Heart left ventricle (tissue), 16 donors: ENCODE data around the gene SPATA24. TPM values are rescaled to one million over a fixed set of nuclear protein-coding genes. Genes with fewer than 3 reads are reported as not detected.

Experiments used
- ATAC-seq, 4 donors: fragments of 200-7000 bp; cut with Tn5 transposase; one replicate each; pipeline ENCODE4 v1.9.1; 2020 to 2022; ENCODE audit warnings: moderate library complexity in 4 of 4, mild to moderate bottlenecking in 3 of 4, moderate number of reproducible peaks in 1 of 4
- DNase-seq, 5 donors: peaks; one replicate each; pipeline ENCODE4 v3.0.0-alpha.2; 2020
- H3K27ac ChIP-seq, 12 donors: fragments of 200-600 bp; sonication (generic) in 4 of 12; one replicate each; pipeline versions ENCODE4 v1.5.0 to v1.8.0; 2016 to 2022; ENCODE audit warnings: mild to moderate bottlenecking in 2 of 12
- H3K27me3 ChIP-seq, 9 donors: fragments of 200-600 bp; sonication (generic) in 2 of 9; one replicate each; pipeline versions ENCODE4 v1.5.1 to v1.8.0; 2016 to 2022; ENCODE audit warnings: mild to moderate bottlenecking in 3 of 9
- H3K36me3 ChIP-seq, 9 donors: fragments of 200-600 bp; sonication (generic) in 2 of 9; one replicate each; pipeline versions ENCODE4 v1.5.0 to v1.8.0; 2018 to 2022; ENCODE audit warnings: mild to moderate bottlenecking in 2 of 9
- H3K4me1 ChIP-seq, 12 donors: fragments of 200-600 bp; sonication (generic) in 4 of 12; one replicate each; pipeline versions ENCODE4 v1.5.0 to v1.8.0; 2016 to 2022; ENCODE audit warnings: mild to moderate bottlenecking in 3 of 12
- H3K4me3 ChIP-seq, 12 donors: fragments of 200-600 bp; sonication (generic) in 4 of 12; one replicate each; pipeline versions ENCODE4 v1.5.0 to v1.8.0; 2017 to 2022; ENCODE audit warnings: mild to moderate bottlenecking in 9 of 12, moderate library complexity in 4 of 12
- H3K9me3 ChIP-seq, 12 donors: fragments of 200-600 bp; sonication (generic) in 4 of 12; one replicate each; pipeline versions ENCODE4 v1.5.0 to v1.8.0; 2016 to 2022; ENCODE audit warnings: mild to moderate bottlenecking in 1 of 12
- POLR2A ChIP-seq, 2 donors: fragments of 450-650 bp; IDR thresholded peaks; one replicate each; pipeline ENCODE4 v1.6.1; 2017; ENCODE audit warnings: antibody characterized with exemption in 2 of 2, mild to moderate bottlenecking in 2 of 2, moderate library complexity in 2 of 2
- WGBS, 4 donors: extraction: QIAGEN DNeasy Blood & Tissue Kit in 2 of 4; methylation state at CpG; one replicate each; pipeline versions ENCODE4 v1.1.5 to v1.1.7; 2013 to 2018; 5-methylcytosine and 5-hydroxymethylcytosine counted together
- intact Hi-C, 10 donors: fragments of 100-400 bp; cut with DNase I; formaldehyde crosslinking; loops; one replicate each; pipeline versions ENCODE4 v1.11.1 to v1.14.2; 2022
- polyA plus RNA-seq, 2 donors: library from polyadenylated mRNA; stranded (reverse); fragments of 200-250 nt; gene quantifications; one replicate each; pipeline ENCODE4 v1.2.3, GENCODE V29; 2013
- total RNA-seq, 9 donors: library from RNA; depleted of rRNA in 2 of 9; stranded (reverse); fragments of >200 nt in 2 of 9; fragmentation: NEBNext Ultra II Directional in 3 of 9; extraction: Animal tissue kit (Norgen Biotek cat#: 25700) in 3 of 9; gene quantifications; one replicate each; pipeline versions ENCODE4 v1.1.0 to v1.2.4, GENCODE V29; 2016 to 2023
- TF ChIP-seq, protein P1 (sequence below), 12 donors: fragments of 200-600 bp; sonication (generic) in 4 of 12; IDR thresholded peaks; one replicate each; pipeline versions ENCODE4 v1.5.0 to v1.8.0; 2018 to 2022; ENCODE audit warnings: antibody characterized with exemption in 12 of 12, mild to moderate bottlenecking in 5 of 12
- donor health status: ischemic (EF 13 %, LVEDD 7.1; RV severe dilation, severe dysfunction).
- donor health status: healthy with polysubstance abuse.
- donor health status: DM: no; HTN: yes; CAD: no.
- donor health status: DM: no; HTN: no; CAD: no.
- donor health status: ischemic (EF 25% LVEDD 6.9; RV normal size, moderate dysfunction).
- donor health status: ischemic (EF 25% LVEDD 5.7; RV mildly dilated, moderate dysfunction).
- donor health status: healthy.
- donor health status: DM: yes; HTN: yes; CAD: no.
- donor health status: ischemic (EF 35%, LVEDD 5.7; RV mildly dilated, moderate dysfunction).
- donor health status: nonischemic (EF 11% LVEDD 7.7; RV severe dilation, severe dysfunction).
- donor health status: DM: yes; HTN: yes; CAD: no.
- donor health status: PGD.
- donor health status: ischemic (EF 29% LVEDD 5.4; RV normal size, mild dysfunction).
- donor health status: nonischemic (EF 23%, LVEDD 6.1; RV moderate dilation, normal function).

Gene SPATA24
- total and polyA plus RNA-seq, 11 donors = 10.7 to 37.8 (median 16.0) TPM

DNA sequence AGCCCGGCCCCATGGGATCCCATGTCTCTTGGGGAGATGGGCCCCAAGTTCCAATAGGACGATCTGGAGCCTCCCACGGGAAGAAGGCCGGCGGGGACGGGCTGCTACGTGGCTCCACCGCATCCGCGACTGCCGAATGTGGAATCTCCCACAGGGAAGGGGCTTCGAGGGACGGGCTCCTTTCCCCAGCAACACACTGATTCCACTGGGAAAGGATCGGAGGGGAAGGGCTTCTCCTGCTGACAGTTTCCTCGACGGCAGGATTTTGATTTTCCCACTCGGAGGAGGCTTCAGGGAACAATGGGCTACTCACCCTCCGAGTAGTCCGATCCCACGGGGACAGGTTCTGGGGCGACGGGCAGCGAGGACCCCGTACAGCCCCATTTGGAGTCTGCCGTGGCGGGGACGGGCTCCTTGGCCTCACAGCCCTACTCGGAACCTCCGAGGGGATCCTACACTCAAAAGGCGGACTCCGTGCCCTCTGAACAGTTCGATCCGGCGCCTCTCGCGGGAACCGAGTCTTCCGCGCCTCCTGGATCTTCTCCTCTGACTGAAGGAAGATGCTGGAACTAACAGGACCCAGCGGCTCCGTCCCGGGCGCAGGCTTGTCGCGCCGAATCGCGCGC, 10.3 kb downstream of the SPATA24 start:
- Histone ChIP-seq H3K9me3 (no peaks in the 10 kb centered on the region), H3K36me3 (peaks cover 0 to 14% (median 0%) of the 10 kb centered on the region in 9 donors), H3K4me3 (peak overlapping the region; percentile 65 to 82 (median 69)), H3K27me3 (peaks cover 0 to 28% (median 0%) of the 10 kb centered on the region in 9 donors), H3K27ac (peak overlapping the region; percentile 84 to 97 (median 93)), H3K4me1 (peaks cover 5 to 86% (median 54%) of the 10 kb centered on the region in 12 donors)
- intact Hi-C loops = loop anchor here in 5 of 10 donors (2.0 to 10.0 kb wide), 4 partner anchors 21 to 99 kb away; partner anchors contain the start of genes PAIP2 (in 5 of the 5) and MATR3 (in 1 of the 5)
- TF ChIP-seq, protein P1, sequence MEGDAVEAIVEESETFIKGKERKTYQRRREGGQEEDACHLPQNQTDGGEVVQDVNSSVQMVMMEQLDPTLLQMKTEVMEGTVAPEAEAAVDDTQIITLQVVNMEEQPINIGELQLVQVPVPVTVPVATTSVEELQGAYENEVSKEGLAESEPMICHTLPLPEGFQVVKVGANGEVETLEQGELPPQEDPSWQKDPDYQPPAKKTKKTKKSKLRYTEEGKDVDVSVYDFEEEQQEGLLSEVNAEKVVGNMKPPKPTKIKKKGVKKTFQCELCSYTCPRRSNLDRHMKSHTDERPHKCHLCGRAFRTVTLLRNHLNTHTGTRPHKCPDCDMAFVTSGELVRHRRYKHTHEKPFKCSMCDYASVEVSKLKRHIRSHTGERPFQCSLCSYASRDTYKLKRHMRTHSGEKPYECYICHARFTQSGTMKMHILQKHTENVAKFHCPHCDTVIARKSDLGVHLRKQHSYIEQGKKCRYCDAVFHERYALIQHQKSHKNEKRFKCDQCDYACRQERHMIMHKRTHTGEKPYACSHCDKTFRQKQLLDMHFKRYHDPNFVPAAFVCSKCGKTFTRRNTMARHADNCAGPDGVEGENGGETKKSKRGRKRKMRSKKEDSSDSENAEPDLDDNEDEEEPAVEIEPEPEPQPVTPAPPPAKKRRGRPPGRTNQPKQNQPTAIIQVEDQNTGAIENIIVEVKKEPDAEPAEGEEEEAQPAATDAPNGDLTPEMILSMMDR (IDR thresholded peaks at IDR 0.05) = no peak
- no peak for TF ChIP-seq POLR2A (IDR thresholded peaks at IDR 0.05)
- WGBS, 4 donors = 10 to 41% (median 19%) methylated on average over 23 to 49 of the region's 49 CpGs
- ATAC-seq (no peak), DNase-seq (no peak)

DNA sequence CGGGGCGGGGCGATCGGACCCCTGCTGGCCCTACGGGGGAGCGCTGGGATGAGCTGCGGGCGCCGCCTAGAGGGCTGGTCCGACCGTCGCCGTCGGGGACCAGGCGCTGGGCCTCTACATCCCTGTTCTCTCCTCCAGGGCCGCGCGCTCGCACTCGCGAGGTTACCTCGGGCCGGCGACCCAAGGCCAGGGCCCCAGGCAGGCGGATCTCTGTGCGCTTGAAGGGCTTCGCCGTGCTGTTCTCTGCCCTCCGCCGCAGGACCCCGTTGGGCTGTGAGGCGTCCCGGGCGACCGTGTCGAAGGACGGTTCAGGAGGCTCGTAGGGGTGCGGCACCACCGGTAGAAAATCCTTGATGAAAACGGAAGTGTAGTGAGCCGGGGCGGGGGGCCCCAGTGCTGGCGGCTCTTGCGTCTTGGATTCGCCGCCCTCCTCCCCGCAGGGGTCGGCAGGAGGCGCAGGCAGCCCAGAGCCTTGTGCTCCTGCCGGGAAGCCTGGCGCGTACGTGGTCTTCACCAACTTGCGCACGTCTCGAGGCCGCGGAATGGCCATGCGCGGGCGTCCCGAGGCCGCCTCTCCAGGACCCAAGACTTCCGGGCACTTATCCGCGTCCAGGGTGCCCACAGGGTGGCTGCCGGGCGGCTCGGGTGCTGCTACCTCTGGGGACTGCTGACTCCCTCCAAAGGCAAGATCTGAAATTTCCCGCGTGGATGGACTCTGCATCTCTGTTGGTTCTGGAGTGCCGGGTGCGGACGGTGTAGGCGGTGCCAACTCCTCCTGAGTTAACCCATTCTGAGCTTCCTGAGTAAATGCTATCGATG, 11.0 kb downstream of the SPATA24 start:
- 13 to 67% (median 31%) methylated on average over 33 to 77 of the region's 77 CpGs for WGBS, 4 donors
- Histone ChIP-seq H3K36me3 (peaks cover 0 to 14% (median 0%) of the 10 kb centered on the region in 9 donors), H3K4me3 (peak overlapping the region; percentile 65 to 82 (median 69)), H3K27ac (peak overlapping the region in 10 of 12 donors; percentile 84 to 97 (median 92)), H3K4me1 (peaks cover 5 to 90% (median 61%) of the 10 kb centered on the region in 12 donors), H3K27me3 (peaks cover 0 to 28% (median 0%) of the 10 kb centered on the region in 9 donors), H3K9me3 (no peaks in the 10 kb centered on the region)
- intact Hi-C loops = loop anchor here in 5 of 10 donors (5.0 to 10.0 kb wide), 2 partner anchors 51 to 98 kb away; partner anchors contain the start of genes PAIP2 (in 5 of the 5) and MATR3 (in 1 of the 5)
- ATAC-seq (peak in 3 of 4 donors; percentile 8 to 27 (median 19)), DNase-seq (peak in 4 of 5 donors; percentile 57 to 86 (median 66))
- TF ChIP-seq, protein P1 (IDR thresholded peaks at IDR 0.05) = peak in 11 of 12 donors; percentile 23 to 56 (median 39)
- no peak for TF ChIP-seq POLR2A (IDR thresholded peaks at IDR 0.05)

DNA sequence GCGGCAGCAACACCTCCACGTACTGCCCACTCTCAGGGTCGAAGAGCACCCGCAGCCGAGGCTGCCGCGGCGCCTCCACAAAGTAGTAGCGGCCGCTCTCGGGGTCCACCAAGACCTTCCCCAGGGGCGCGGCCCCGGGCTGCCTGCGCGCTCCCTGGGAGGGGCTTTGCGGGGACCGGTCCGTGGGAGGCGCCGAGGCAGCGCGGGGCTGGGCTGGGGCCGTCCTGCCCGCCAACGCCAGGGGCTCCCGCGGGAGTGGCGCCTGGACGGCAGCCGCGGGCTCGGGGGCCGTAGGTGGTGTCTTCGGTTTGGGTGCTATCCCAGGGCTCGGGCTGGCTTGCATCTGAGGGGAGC, 11.6 kb downstream of the SPATA24 start:
- DNase-seq = no peak
- H3K4me3 ChIP-seq = peak overlapping the region; percentile 65 to 82 (median 69)
- intact Hi-C loops = loop anchor here in 5 of 10 donors (5.0 to 10.0 kb wide), 2 partner anchors 50 to 98 kb away; partner anchors contain the start of genes PAIP2 (in 5 of the 5) and MATR3 (in 1 of the 5)
- peaks cover 0 to 28% (median 0%) of the 10 kb centered on the region in 9 donors for H3K27me3 ChIP-seq
- no peak for TF ChIP-seq POLR2A (IDR thresholded peaks at IDR 0.05)
- TF ChIP-seq, protein P1 (IDR thresholded peaks at IDR 0.05) = no peak
- peak overlapping the region in 10 of 12 donors; percentile 42 to 97 (median 62) for H3K27ac ChIP-seq
- no peak for ATAC-seq
- H3K4me1 ChIP-seq = peaks cover 5 to 90% (median 62%) of the 10 kb centered on the region in 12 donors
- H3K9me3 ChIP-seq = no peaks in the 10 kb centered on the region
- WGBS, 4 donors = 17 to 33% (median 29%) methylated on average over 6 to 36 of the region's 36 CpGs
- H3K36me3 ChIP-seq = peaks cover 0 to 14% (median 0%) of the 10 kb centered on the region in 9 donors
